A549 (cell line): ENCODE measurements around the gene HPCAL1. TPM values are rescaled to one million over a fixed set of nuclear protein-coding genes. Genes with fewer than 3 reads are reported as not detected.
A peak's percentile ranks its signal among the peaks of the same experiment; 100 is the strongest.

Experiments used
- ATAC-seq, 2 experiments: fragments of 200-7000 bp in 1 of 2; fragments of >200 bp in 1 of 2; cut with Nextera tagmentation in 1 of 2; cut with Tn5 transposase in 1 of 2; 3 replicates each; pipeline versions ENCODE4 v1.8.0 to v1.9.1; 2018 to 2020; ENCODE audit warnings: mild to moderate bottlenecking in 1 of 2, moderate library complexity in 1 of 2
- CTCF ChIA-PET: fragments of 300-600 bp; sonication (Branson Sonifier 250); formaldehyde crosslinking; extraction: SDS; loops from one replicate; lab custom pipeline; 2021; ENCODE audit warnings: antibody characterized with exemption, inconsistent platforms; lab: Yijun Ruan, JAX
- POLR2A ChIA-PET: fragments of 350-600 bp; formaldehyde crosslinking; extraction: SDS; loops from one replicate; lab custom pipeline; 2021; ENCODE audit warnings: antibody characterized with exemption, inconsistent platforms; lab: Yijun Ruan, JAX
- DNase-seq, 2 experiments: peaks; one replicate each; pipeline versions ENCODE4 v3.0.0 to v3.0.0-alpha.2; 2011 to 2016; ENCODE audit warnings: low read depth in 1 of 2, low spot score in 1 of 2
- FAIRE-seq: peaks from 2 replicates; lab custom pipeline; 2011; peaks lifted over from hg19 to GRCh38; lab: Jason Lieb, UNC
- H3K27ac ChIP-seq, 2 experiments: fragments of >200 bp; sonication (Bioruptor Twin); formaldehyde crosslinking; 3 replicates each; pipeline ENCODE4 v1.5.1; 2016 to 2017
- H3K4me1 ChIP-seq: fragments of >200 bp; sonication (Bioruptor Twin); formaldehyde crosslinking; 3 replicates; pipeline ENCODE4 v1.6.1; 2016
- H3K4me2 ChIP-seq: fragments of >200 bp; sonication (Bioruptor Twin); formaldehyde crosslinking; 3 replicates; pipeline ENCODE4 v1.6.1; 2016
- H3K4me3 ChIP-seq: fragments of >200 bp; sonication (Bioruptor Twin); formaldehyde crosslinking; 3 replicates; pipeline ENCODE4 v1.5.1; 2016
- H3K9me3 ChIP-seq: fragments of >200 bp; sonication (Bioruptor Twin); formaldehyde crosslinking; 3 replicates; pipeline ENCODE4 v1.6.1; 2016
- ATOH8 ChIP-seq: fragments of 250-450 bp; sonication (Bioruptor Pico); IDR thresholded peaks from 2 replicates; pipeline ENCODE4 v1.5.0; 2020; ENCODE audit warnings: low read depth, mild to moderate bottlenecking, moderate library complexity
- BCL3 ChIP-seq: fragments of >200 bp; sonication (Bioruptor Twin); formaldehyde crosslinking; IDR thresholded peaks from 3 replicates; pipeline ENCODE4 v1.6.1; 2016
- CBX2 ChIP-seq: fragments of 200-600 bp; sonication (generic); IDR thresholded peaks from 2 replicates; pipeline ENCODE4 v1.6.1; 2016; ENCODE audit warnings: low read depth, mild to moderate bottlenecking, borderline replicate concordance
- CBX8 ChIP-seq: fragments of 200-600 bp; sonication (generic); IDR thresholded peaks from 2 replicates; pipeline ENCODE4 v1.6.1; 2016
- CHD2 ChIP-seq: fragments of 150-350 bp; IDR thresholded peaks from 2 replicates; pipeline ENCODE4 v1.6.1; 2014; ENCODE audit warnings: low read length; ENCODE audit not compliant: partially characterized antibody
- CHD4 ChIP-seq: fragments of 200-600 bp; sonication (generic); IDR thresholded peaks from 2 replicates; pipeline ENCODE4 v1.6.1; 2016; ENCODE audit warnings: antibody characterized with exemption, mild to moderate bottlenecking, borderline replicate concordance
- E2F6 ChIP-seq: IDR thresholded peaks from 2 replicates; pipeline ENCODE4 v1.6.1; 2012; ENCODE audit warnings: low read depth, borderline replicate concordance
- EHF ChIP-seq: fragments of 250-450 bp; sonication (Bioruptor Pico); IDR thresholded peaks from 2 replicates; pipeline ENCODE4 v1.5.0; 2020; ENCODE audit warnings: mild to moderate bottlenecking
- EHMT2 ChIP-seq: fragments of 200-600 bp; sonication (generic); IDR thresholded peaks from 2 replicates; pipeline ENCODE4 v1.6.1; 2016; ENCODE audit warnings: antibody characterized with exemption, low read depth, mild to moderate bottlenecking, moderate library complexity
- ESRRA ChIP-seq: fragments of 150-350 bp; IDR thresholded peaks from 2 replicates; pipeline ENCODE4 v1.6.1; 2014; ENCODE audit warnings: mild to moderate bottlenecking, low read length, borderline replicate concordance
- FOSL2 ChIP-seq, 2 experiments: fragments of 450-650 bp in 1 of 2; fragments of >200 bp in 1 of 2; sonication (Bioruptor Twin) in 1 of 2; formaldehyde crosslinking; IDR thresholded peaks; 2 replicates each; pipeline versions ENCODE4 v1.5.0 to v1.6.1; 2016 to 2020; ENCODE audit warnings: mild to moderate bottlenecking in 1 of 2, moderate library complexity in 1 of 2
- FOXS1 ChIP-seq: fragments of 250-450 bp; sonication (Bioruptor Pico); IDR thresholded peaks from 2 replicates; pipeline ENCODE4 v1.5.0; 2020; ENCODE audit warnings: mild to moderate bottlenecking, moderate library complexity
- HDAC2 ChIP-seq: fragments of 200-600 bp; sonication (generic); IDR thresholded peaks from 2 replicates; pipeline ENCODE4 v1.6.1; 2016
- JUN ChIP-seq, 2 experiments: fragments of >200 bp; sonication (Bioruptor Twin); formaldehyde crosslinking; IDR thresholded peaks; 2 replicates in 1 of 2; 3 replicates in 1 of 2; pipeline ENCODE4 v1.6.1; 2016 to 2017
- JUNB ChIP-seq: fragments of >200 bp; sonication (Bioruptor Twin); formaldehyde crosslinking; IDR thresholded peaks from 2 replicates; pipeline ENCODE4 v1.6.1; 2016
- KDM1A ChIP-seq: fragments of 200-600 bp; sonication (generic); IDR thresholded peaks from 2 replicates; pipeline ENCODE4 v1.6.1; 2016; ENCODE audit warnings: low read depth, mild to moderate bottlenecking
- MAFK ChIP-seq: fragments of 450-650 bp; IDR thresholded peaks from 2 replicates; pipeline ENCODE4 v1.6.1; 2014; ENCODE audit not compliant: partially characterized antibody
- MAX ChIP-seq: IDR thresholded peaks from 2 replicates; pipeline ENCODE4 v1.6.1; 2012
- MYC ChIP-seq: IDR thresholded peaks from 2 replicates; pipeline ENCODE4 v1.6.1; 2012; ENCODE audit warnings: mild to moderate bottlenecking, inconsistent platforms, low read length, improper control_type of control experiment, borderline replicate concordance
- POLR2AphosphoS2 ChIP-seq: conservative IDR thresholded peaks from 2 replicates; pipeline ENCODE4 v1.6.1; 2012; ENCODE audit warnings: low read length, improper control_type of control experiment, inconsistent platforms
- RARB ChIP-seq: fragments of 250-450 bp; sonication (Bioruptor Pico); IDR thresholded peaks from 2 replicates; pipeline ENCODE4 v1.8.0; 2021; ENCODE audit warnings: mild to moderate bottlenecking, moderate library complexity
- RFX5 ChIP-seq: fragments of 450-650 bp; IDR thresholded peaks from 2 replicates; pipeline ENCODE4 v1.7.1; 2014; ENCODE audit warnings: antibody characterized with exemption, mild to moderate bottlenecking, moderate library complexity
- SREBF2 ChIP-seq: fragments of 450-650 bp; IDR thresholded peaks from 2 replicates; pipeline ENCODE4 v1.6.1; 2014; ENCODE audit warnings: mild to moderate bottlenecking, moderate library complexity
- TFCP2L1 ChIP-seq: fragments of 250-450 bp; sonication (Bioruptor Pico); IDR thresholded peaks from 2 replicates; pipeline ENCODE4 v1.5.0; 2021; ENCODE audit warnings: mild to moderate bottlenecking
- TP53 ChIP-seq: fragments of 250-450 bp; sonication (Bioruptor Pico); IDR thresholded peaks from 2 replicates; pipeline ENCODE4 v1.5.0; 2021; ENCODE audit warnings: mild to moderate bottlenecking, moderate library complexity
- USF2 ChIP-seq: fragments of 450-650 bp; IDR thresholded peaks from 2 replicates; pipeline ENCODE4 v1.6.1; 2014; ENCODE audit warnings: antibody characterized with exemption
- ZC3H11A ChIP-seq: fragments of 450-650 bp; IDR thresholded peaks from 2 replicates; pipeline ENCODE4 v1.6.1; 2014; ENCODE audit warnings: antibody characterized with exemption, mild to moderate bottlenecking
- ZNF302 ChIP-seq: fragments of 250-450 bp; sonication (Bioruptor Pico); IDR thresholded peaks from 2 replicates; pipeline ENCODE4 v1.9.0; 2021; ENCODE audit warnings: inconsistent platforms, mild to moderate bottlenecking, moderate library complexity
- ZSCAN20 ChIP-seq: fragments of 250-450 bp; sonication (Bioruptor Pico); IDR thresholded peaks from 2 replicates; pipeline ENCODE4 v1.8.0; 2022; ENCODE audit warnings: mild to moderate bottlenecking, moderate library complexity
- WGBS: methylation state at CpG from one replicate; pipeline ENCODE4 v1.1.6; 2017; ENCODE audit errors: missing lambda C conversion rate; 5-methylcytosine and 5-hydroxymethylcytosine counted together
- polyA plus RNA-seq, 4 experiments: library from polyadenylated mRNA; depleted of rRNA in 3 of 4; stranded (reverse); fragments of >200 nt; fragmentation: RNase III in 1 of 4; extraction: RNeasy Plus Mini Kit Qiagen cat#74134 plus additional on column Dnase treatment in 1 of 4; gene quantifications; 2 replicates in 3 of 4; 3 replicates in 1 of 4; pipeline ENCODE4 v1.2.3, GENCODE V29; 2011 to 2017
- TF ChIP-seq, protein P1 (sequence below): IDR thresholded peaks from 2 replicates; pipeline ENCODE4 v1.6.1; 2012
- TF ChIP-seq, protein P2 (sequence below): fragments of >200 bp; sonication (Bioruptor Twin); formaldehyde crosslinking; IDR thresholded peaks from 2 replicates; pipeline ENCODE4 v1.6.1; 2016
- TF ChIP-seq, protein P3 (sequence below): fragments of 150-350 bp; IDR thresholded peaks from 2 replicates; pipeline ENCODE4 v1.6.1; 2014; ENCODE audit warnings: low read depth, mild to moderate bottlenecking, low read length

The HPCAL1 gene
- polyA plus RNA-seq, 2 of the 4 experiments (the other 2 are of a cell fraction) = 44.4 to 66.4 TPM

DNA sequence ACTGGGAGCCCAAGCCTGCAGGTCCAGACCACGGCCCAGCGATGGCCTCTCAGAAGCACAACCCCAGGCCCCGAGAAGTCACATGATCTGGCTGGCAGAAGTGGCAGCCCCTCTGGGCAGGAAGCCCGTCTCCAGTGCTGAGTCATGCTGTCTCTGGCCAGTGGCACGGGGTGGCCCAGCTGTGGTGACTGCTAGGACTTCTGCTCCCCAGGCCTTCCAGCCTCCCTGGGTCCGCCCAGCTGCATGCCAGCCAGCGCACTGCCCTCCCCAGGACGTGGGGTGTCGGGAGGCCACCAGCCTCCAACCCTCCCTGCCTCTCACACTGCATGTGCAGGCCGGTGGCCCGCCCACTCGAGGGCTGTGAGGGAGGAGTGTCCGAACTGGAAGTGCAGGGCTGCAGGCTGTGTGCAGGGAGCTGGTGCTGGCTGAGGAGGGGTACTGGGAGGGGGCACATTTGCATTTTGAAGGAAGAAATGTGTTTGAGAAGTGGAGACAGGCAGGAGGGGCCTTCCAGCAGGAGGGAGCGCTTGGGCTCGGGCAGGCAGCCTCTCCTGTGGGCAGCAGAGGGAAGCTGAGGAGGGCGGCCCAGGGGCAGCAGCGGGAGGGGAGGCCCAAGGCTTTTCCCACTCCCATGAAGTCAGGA, 17.0 kb upstream of the HPCAL1 start:
- ChIA-PET POLR2A (interaction anchor here (1.1 kb wide), 1 partner anchor 16 kb away, joined by 3 read pairs; no protein-coding TSS in a partner anchor), CTCF (interaction anchor here (0.8 to 6.7 kb wide), 11 partner anchors 10 to 161 kb away, joined by 3 to 52 read pairs (median 6); partner anchors contain the start of gene HPCAL1)
- ATAC-seq (peak; percentile 54 to 76), FAIRE-seq (no peak), DNase-seq (peak; percentile 86 to 90)
- Histone ChIP-seq H3K4me3 (no peak overlapping the region), H3K4me2 (peak overlapping the region; percentile 47), H3K4me1 (peaks cover 67% of the 10 kb centered on the region), H3K27ac (peak overlapping the region; percentile 87), H3K9me3 (no peaks in the 10 kb centered on the region)
- 26% methylated on average over 16 of the region's 17 CpGs for WGBS
- TF ChIP-seq E2F6 (peak; percentile 89), EHF (CRISPR knock-in tag) (peak; percentile 83; the same call in 1 of the 2 replicates), CBX2 (no peak), CBX8 (no peak), ATOH8 (peak; percentile 85), ZSCAN20 (CRISPR knock-in tag) (no peak; the same call in 1 of the 2 replicates), HDAC2 (no peak; the same call in 1 of the 2 replicates), TP53 (CRISPR knock-in tag) (peak; percentile 73; the same call in 1 of the 2 replicates), USF2 (peak; percentile 83), SREBF2 (no peak), ESRRA (no peak), FOSL2 (IDR thresholded peaks at IDR 0.05) (peak; percentile 33; the same call in 1 of the 2 replicates), FOSL2 (CRISPR knock-in tag; IDR thresholded peaks at IDR 0.05) (peak; percentile 83), CHD2 (no peak), FOXS1 (CRISPR knock-in tag) (no peak), ZC3H11A (no peak), TFCP2L1 (CRISPR knock-in tag) (peak; percentile 60; the same call in 1 of the 2 replicates), JUN (IDR thresholded peaks at IDR 0.05) (peak in 1 of 2 experiments; percentile 71; a peak in 3 of 5 replicates), RFX5 (no peak), JUNB (no peak), BCL3 (0 out of 3 replicates have a peak, but pooled peaks have one; percentile 28), EHMT2 (no peak), KDM1A (no peak), ZNF302 (CRISPR knock-in tag) (no peak), MAFK (peak; percentile 98), CHD4 (no peak), MYC (no peak), MAX (peak; percentile 98), POLR2AphosphoS2 (no peak), RARB (CRISPR knock-in tag) (peak; percentile 76; the same call in 1 of the 2 replicates)
- TF ChIP-seq, protein P1, sequence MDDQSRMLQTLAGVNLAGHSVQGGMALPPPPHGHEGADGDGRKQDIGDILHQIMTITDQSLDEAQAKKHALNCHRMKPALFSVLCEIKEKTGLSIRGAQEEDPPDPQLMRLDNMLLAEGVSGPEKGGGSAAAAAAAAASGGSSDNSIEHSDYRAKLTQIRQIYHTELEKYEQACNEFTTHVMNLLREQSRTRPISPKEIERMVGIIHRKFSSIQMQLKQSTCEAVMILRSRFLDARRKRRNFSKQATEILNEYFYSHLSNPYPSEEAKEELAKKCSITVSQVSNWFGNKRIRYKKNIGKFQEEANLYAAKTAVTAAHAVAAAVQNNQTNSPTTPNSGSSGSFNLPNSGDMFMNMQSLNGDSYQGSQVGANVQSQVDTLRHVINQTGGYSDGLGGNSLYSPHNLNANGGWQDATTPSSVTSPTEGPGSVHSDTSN = no peak; the same call in 1 of the 2 replicates
- TF ChIP-seq, protein P2, sequence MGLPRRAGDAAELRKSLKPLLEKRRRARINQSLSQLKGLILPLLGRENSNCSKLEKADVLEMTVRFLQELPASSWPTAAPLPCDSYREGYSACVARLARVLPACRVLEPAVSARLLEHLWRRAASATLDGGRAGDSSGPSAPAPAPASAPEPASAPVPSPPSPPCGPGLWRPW = no peak
- TF ChIP-seq, protein P3, sequence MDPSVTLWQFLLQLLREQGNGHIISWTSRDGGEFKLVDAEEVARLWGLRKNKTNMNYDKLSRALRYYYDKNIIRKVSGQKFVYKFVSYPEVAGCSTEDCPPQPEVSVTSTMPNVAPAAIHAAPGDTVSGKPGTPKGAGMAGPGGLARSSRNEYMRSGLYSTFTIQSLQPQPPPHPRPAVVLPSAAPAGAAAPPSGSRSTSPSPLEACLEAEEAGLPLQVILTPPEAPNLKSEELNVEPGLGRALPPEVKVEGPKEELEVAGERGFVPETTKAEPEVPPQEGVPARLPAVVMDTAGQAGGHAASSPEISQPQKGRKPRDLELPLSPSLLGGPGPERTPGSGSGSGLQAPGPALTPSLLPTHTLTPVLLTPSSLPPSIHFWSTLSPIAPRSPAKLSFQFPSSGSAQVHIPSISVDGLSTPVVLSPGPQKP = no peak
